Glutamatergic neuron (in vitro differentiated cells): Measurements from ENCODE around the gene UBAP2. TPM values are rescaled to one million over a fixed set of nuclear protein-coding genes. Genes with fewer than 3 reads are reported as not detected.

Source experiments
- DNase-seq: peaks from one replicate; pipeline ENCODE4 v3.0.0; 2022
- H3K27ac Mint-ChIP-seq: one replicate; pipeline ENCODE4 v1.8.0; 2020; ENCODE audit warnings: mild to moderate bottlenecking, mixed read lengths, inconsistent platforms; ENCODE audit not compliant: unreplicated experiment
- H3K27me3 Mint-ChIP-seq: one replicate; pipeline ENCODE4 v1.8.0; 2020; ENCODE audit warnings: mild to moderate bottlenecking, moderate library complexity, mixed read lengths, inconsistent platforms; ENCODE audit not compliant: unreplicated experiment
- H3K36me3 Mint-ChIP-seq: one replicate; pipeline ENCODE4 v1.8.0; 2020; ENCODE audit warnings: mild to moderate bottlenecking, mixed read lengths, inconsistent platforms; ENCODE audit not compliant: unreplicated experiment
- H3K4me1 Mint-ChIP-seq: one replicate; pipeline ENCODE4 v1.8.0; 2020; ENCODE audit warnings: mild to moderate bottlenecking, low read depth, mixed read lengths, inconsistent platforms; ENCODE audit not compliant: unreplicated experiment
- H3K4me3 Mint-ChIP-seq: one replicate; pipeline ENCODE4 v1.8.0; 2020; ENCODE audit warnings: mild to moderate bottlenecking, mixed read lengths, inconsistent platforms; ENCODE audit not compliant: unreplicated experiment
- H3K9me3 Mint-ChIP-seq: one replicate; pipeline ENCODE4 v1.8.0; 2020; ENCODE audit warnings: mild to moderate bottlenecking, moderate library complexity, mixed read lengths, inconsistent platforms; ENCODE audit not compliant: unreplicated experiment
- total RNA-seq: library from RNA; stranded (reverse); fragmentation: NEBNext Ultra II Directional; extraction: Animal tissue kit (Norgen Biotek cat#: 25700); gene quantifications from one replicate; pipeline ENCODE4 v1.2.1, GENCODE V29; 2021; ENCODE audit not compliant: unreplicated experiment
- TF ChIP-seq, protein P1 (sequence below): fragments of 200-600 bp; sonication (generic); IDR thresholded peaks from one replicate; pipeline ENCODE4 v1.5.0; 2021; ENCODE audit not compliant: partially characterized antibody, unreplicated experiment

Gene UBAP2
- total RNA-seq, 1 donor from 2014 or later: 65.1 TPM

DNA sequence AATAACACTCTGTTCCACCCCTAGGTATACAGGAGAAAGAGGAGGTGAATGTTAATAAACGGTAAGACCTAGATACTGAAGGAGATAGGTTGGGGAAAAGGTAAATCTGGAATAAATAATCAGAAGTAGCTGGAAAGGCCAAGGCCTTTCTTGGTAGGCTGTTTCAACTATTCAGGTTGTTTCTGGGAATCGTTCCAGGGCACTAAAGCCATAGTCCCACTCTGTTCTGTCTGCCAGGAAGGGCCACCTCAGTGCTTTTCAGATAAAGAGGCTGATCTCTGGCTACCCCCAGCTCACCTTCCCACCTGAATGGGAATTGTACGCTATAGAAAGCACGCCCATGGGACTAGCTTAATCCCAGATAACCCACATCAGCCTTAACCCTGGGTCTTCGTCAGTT is 44.9 kb upstream of the UBAP2 start:
- TF ChIP-seq, protein P1, sequence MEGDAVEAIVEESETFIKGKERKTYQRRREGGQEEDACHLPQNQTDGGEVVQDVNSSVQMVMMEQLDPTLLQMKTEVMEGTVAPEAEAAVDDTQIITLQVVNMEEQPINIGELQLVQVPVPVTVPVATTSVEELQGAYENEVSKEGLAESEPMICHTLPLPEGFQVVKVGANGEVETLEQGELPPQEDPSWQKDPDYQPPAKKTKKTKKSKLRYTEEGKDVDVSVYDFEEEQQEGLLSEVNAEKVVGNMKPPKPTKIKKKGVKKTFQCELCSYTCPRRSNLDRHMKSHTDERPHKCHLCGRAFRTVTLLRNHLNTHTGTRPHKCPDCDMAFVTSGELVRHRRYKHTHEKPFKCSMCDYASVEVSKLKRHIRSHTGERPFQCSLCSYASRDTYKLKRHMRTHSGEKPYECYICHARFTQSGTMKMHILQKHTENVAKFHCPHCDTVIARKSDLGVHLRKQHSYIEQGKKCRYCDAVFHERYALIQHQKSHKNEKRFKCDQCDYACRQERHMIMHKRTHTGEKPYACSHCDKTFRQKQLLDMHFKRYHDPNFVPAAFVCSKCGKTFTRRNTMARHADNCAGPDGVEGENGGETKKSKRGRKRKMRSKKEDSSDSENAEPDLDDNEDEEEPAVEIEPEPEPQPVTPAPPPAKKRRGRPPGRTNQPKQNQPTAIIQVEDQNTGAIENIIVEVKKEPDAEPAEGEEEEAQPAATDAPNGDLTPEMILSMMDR: no peak
- H3K9me3 Mint-ChIP-seq: peaks cover 7% of the 10 kb centered on the region
- peaks cover 4% of the 10 kb centered on the region for H3K27me3 Mint-ChIP-seq
- no peak for DNase-seq
- H3K27ac Mint-ChIP-seq: no peak overlapping the region
- H3K4me3 Mint-ChIP-seq: no peak overlapping the region
- no peaks in the 10 kb centered on the region for H3K36me3 Mint-ChIP-seq
- H3K4me1 Mint-ChIP-seq: peaks cover 11% of the 10 kb centered on the region

DNA sequence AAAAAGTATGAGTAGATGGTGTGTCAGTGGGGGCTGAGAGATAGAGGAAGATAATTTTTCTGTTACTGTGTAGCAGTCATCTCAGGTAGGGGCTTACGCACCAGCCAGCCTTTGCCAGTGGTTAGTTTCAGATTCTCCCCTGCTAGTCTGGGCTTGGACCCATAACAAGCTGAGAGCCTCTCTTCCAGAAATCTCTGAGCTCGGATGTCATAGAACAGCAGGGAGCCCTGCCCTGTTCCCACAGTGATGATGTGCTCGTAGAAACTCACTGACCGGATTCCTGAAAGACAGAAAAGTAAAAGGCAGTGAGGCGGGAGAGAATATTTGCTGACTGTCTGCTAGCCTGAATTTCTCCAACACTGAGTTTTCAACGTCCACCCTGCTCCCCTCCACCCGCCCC is 40.6 kb upstream of the UBAP2 start:
- Mint-ChIP-seq H3K4me1 (peaks cover 4% of the 10 kb centered on the region), H3K36me3 (no peaks in the 10 kb centered on the region), H3K27me3 (no peaks in the 10 kb centered on the region), H3K9me3 (no peaks in the 10 kb centered on the region), H3K27ac (no peak overlapping the region), H3K4me3 (no peak overlapping the region)
- no peak for DNase-seq
- TF ChIP-seq, protein P1: no peak

DNA sequence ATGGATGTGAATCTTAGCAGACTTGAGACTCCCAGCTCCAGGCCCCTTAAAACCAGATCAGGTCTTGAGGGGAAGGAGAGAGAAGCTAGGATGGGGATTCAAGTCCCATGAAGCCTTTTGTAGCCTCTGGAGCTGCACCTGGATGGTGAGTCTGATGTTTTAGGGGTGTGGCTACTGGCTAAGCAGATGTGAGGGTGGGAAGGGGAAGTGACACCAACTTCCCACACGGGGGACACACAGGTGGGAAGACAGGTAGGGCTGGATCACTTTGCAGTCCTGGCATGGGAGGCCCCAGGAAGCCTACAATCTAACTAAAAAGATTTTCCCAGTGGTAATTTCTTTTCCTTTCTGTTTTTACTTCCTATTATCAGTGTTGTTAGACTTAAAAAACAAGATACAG is 38.7 kb upstream of the UBAP2 start:
- H3K4me1 Mint-ChIP-seq: peaks cover 8% of the 10 kb centered on the region
- H3K9me3 Mint-ChIP-seq: no peaks in the 10 kb centered on the region
- H3K4me3 Mint-ChIP-seq: no peak overlapping the region
- DNase-seq: no peak
- H3K36me3 Mint-ChIP-seq: no peaks in the 10 kb centered on the region
- no peaks in the 10 kb centered on the region for H3K27me3 Mint-ChIP-seq
- no peak overlapping the region for H3K27ac Mint-ChIP-seq
- TF ChIP-seq, protein P1: no peak

DNA sequence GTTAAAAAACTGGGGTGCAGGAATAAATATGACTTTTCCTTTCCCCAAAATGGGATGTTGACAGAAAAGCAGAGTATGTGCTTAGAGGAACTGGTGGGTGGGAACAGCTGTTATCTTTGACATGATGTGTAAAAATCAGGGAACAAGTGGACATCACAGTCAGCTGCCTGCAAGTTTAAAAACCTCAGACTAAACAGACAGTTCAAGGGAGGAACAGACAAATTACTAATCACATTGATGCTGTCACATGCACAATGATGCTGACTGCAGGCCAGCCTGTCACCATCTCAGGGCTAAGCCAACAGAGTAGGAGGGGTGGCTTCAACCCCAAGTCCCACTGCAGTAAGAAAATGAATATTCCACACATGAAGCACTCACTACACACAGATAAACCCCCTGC is 38.2 kb upstream of the UBAP2 start:
- no peaks in the 10 kb centered on the region for H3K9me3 Mint-ChIP-seq
- H3K36me3 Mint-ChIP-seq: no peaks in the 10 kb centered on the region
- DNase-seq: no peak
- H3K27me3 Mint-ChIP-seq: no peaks in the 10 kb centered on the region
- no peak overlapping the region for H3K4me3 Mint-ChIP-seq
- peaks cover 8% of the 10 kb centered on the region for H3K4me1 Mint-ChIP-seq
- TF ChIP-seq, protein P1: no peak
- H3K27ac Mint-ChIP-seq: peak overlapping the region; percentile 12

DNA sequence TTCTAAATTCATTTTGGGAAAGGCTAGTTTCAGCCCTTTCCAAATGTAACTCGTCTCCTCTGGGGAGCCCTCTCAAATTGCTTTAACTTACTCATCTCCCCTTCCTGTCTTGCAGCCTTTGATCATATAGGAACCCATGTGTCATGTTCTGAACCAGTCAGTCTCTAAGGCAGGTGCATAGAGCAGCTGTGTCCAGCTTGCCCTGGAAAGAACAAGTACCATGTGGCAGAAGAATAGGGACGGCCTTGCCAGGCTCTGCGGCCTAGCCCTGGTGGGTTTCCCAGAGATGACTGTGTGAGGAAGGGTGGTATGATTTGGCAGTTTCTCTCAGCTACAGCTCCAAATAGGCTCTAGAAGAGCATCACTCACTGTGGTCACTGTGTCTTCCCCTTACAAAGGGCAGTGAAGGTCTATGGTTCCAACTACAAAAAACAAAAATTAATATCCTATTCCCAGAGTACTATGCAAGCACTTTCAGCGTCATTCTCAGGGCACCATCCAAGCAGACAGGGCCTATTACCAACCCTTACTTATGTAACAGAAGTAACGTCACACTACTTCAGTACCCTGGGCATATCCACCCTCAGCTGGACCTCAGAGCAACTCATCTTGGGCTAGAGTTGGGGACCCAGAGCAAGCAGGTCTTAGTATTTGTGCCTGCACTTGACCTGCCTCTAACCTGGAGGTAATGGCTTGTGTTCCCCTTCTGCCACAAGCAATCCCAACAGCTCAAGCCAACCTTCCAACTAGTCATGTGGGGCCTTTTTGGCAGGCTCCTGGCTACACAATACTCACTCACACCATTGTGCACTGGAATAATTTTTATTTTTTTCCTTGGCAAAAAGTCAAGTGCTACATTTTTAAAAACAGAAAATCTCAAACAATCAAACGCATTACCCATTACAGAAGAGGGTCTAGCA is 37.2 kb upstream of the UBAP2 start:
- no peak for DNase-seq
- H3K4me1 Mint-ChIP-seq: peaks cover 8% of the 10 kb centered on the region
- TF ChIP-seq, protein P1: no peak
- H3K27me3 Mint-ChIP-seq: no peaks in the 10 kb centered on the region
- H3K36me3 Mint-ChIP-seq: no peaks in the 10 kb centered on the region
- H3K9me3 Mint-ChIP-seq: no peaks in the 10 kb centered on the region
- no peak overlapping the region for H3K27ac Mint-ChIP-seq
- no peak overlapping the region for H3K4me3 Mint-ChIP-seq
